K562 (cell line): ENCODE data around the gene LACTB. TPM values are rescaled to one million over a fixed set of nuclear protein-coding genes. Genes with fewer than 3 reads are reported as not detected.

Source experiments
- AFF1 ChIP-seq, 2 experiments: fragments of 450-650 bp; IDR thresholded peaks; 2 replicates each; pipeline ENCODE4 v1.6.1; 2018; ENCODE audit warnings: mild to moderate bottlenecking in 2 of 2, low read depth in 1 of 2; ENCODE audit not compliant: partially characterized antibody in 2 of 2
- ATF7 ChIP-seq: fragments of 450-650 bp; IDR thresholded peaks from 2 replicates; pipeline ENCODE4 v1.7.1; 2014; ENCODE audit warnings: mild to moderate bottlenecking, moderate library complexity
- CTCFL ChIP-seq: IDR thresholded peaks from 2 replicates; pipeline ENCODE4 v1.6.1; 2011; ENCODE audit warnings: borderline replicate concordance, low read depth, mild to moderate bottlenecking, moderate library complexity, low read length; ENCODE audit not compliant: insufficient read depth, poor library complexity, severe bottlenecking
- DACH1 ChIP-seq: fragments of 450-650 bp; IDR thresholded peaks from 2 replicates; pipeline ENCODE4 v1.6.1; 2018; ENCODE audit not compliant: partially characterized antibody
- DDX20 ChIP-seq: fragments of 450-650 bp; IDR thresholded peaks from 2 replicates; pipeline ENCODE4 v1.6.1; 2016; ENCODE audit warnings: missing genetic modification characterization, low read depth, mild to moderate bottlenecking, missing compliant biosample characterization, moderate library complexity
- E2F1 ChIP-seq: sonication (generic); formaldehyde crosslinking; IDR thresholded peaks from 2 replicates; pipeline ENCODE4 v1.8.1; 2023; ENCODE audit warnings: mild to moderate bottlenecking, missing genetic modification reagents, moderate library complexity
- E2F4 ChIP-seq: sonication (generic); formaldehyde crosslinking; IDR thresholded peaks from 2 replicates; pipeline ENCODE4 v1.8.0; 2022; ENCODE audit warnings: mild to moderate bottlenecking, low read depth, missing genetic modification reagents
- FOS ChIP-seq: IDR thresholded peaks from 3 replicates; pipeline ENCODE4 v1.6.1; 2011; ENCODE audit not compliant: insufficient read length; ENCODE audit errors: extremely low read depth
- HCFC1 ChIP-seq: IDR thresholded peaks from 2 replicates; pipeline ENCODE4 v1.6.1; 2012; ENCODE audit warnings: low read depth, low read length, improper control_type of control experiment
- HDAC2 ChIP-seq: fragments of 450-650 bp; IDR thresholded peaks from 2 replicates; pipeline ENCODE4 v1.6.1; 2016; ENCODE audit warnings: mild to moderate bottlenecking
- KAT2B ChIP-seq: IDR thresholded peaks from one replicate; pipeline ENCODE4 v1.6.1; 2012; ENCODE audit warnings: low read depth, mild to moderate bottlenecking, control low read depth, inconsistent platforms, low read length, moderate library complexity
- MAZ ChIP-seq, 2 experiments: fragments of 450-650 bp in 1 of 2; sonication (generic) in 1 of 2; formaldehyde crosslinking; IDR thresholded peaks in 1 of 2; conservative IDR thresholded peaks in 1 of 2; 2 replicates each; pipeline versions ENCODE4 v1.4.0 to v1.5.0; 2020; ENCODE audit warnings: mild to moderate bottlenecking in 1 of 2, missing genetic modification reagents in 1 of 2
- MNT ChIP-seq, 2 experiments: fragments of 450-650 bp; conservative IDR thresholded peaks; 2 replicates each; pipeline ENCODE4 v1.6.1; 2017; ENCODE audit warnings: mild to moderate bottlenecking in 2 of 2, moderate library complexity in 2 of 2
- RAD51 ChIP-seq: fragments of 450-650 bp; IDR thresholded peaks from 2 replicates; pipeline ENCODE4 v1.7.1; 2016; ENCODE audit warnings: low read depth, mild to moderate bottlenecking, borderline replicate concordance
- ZFP91 ChIP-seq: sonication (generic); formaldehyde crosslinking; IDR thresholded peaks from 2 replicates; pipeline ENCODE4 v1.8.0; 2022; ENCODE audit warnings: mild to moderate bottlenecking, missing genetic modification reagents
- polyA plus RNA-seq, 8 experiments: library from polyadenylated mRNA; depleted of rRNA in 4 of 8; stranded (reverse) in 5 of 8; unstranded in 3 of 8; fragments of >200 nt; fragmentation: Nextera tagmentation in 2 of 8; fragmentation: Illumina TruSeq in 1 of 8; extraction: Ambion mirVana in 2 of 8; extraction: Trizol in 1 of 8; gene quantifications; 2 replicates each; pipeline versions ENCODE4 v1.2.1 to v1.2.3, GENCODE V29; 2011 to 2014; ENCODE audit warnings: inconsistent platforms in 1 of 8, missing spikeins in 1 of 8
- total RNA-seq, 7 experiments: library from RNA; depleted of rRNA in 6 of 7; stranded (reverse); fragments of >200 nt in 6 of 7; fragmentation: Illumina TruSeq in 2 of 7; extraction: Trizol in 2 of 7; gene quantifications; 2 replicates each; pipeline versions ENCODE4 v1.2.1 to v1.2.3, GENCODE V29; 2011 to 2021; ENCODE audit warnings: low replicate concordance in 1 of 7

The LACTB gene
- total and polyA plus RNA-seq, 9 of the 15 experiments (the other 6 are each of a cell fraction or from before 2014, with no cell fraction given), result 3.1 to 15.5 (median 9.8) TPM

GRCh38 chr15:63157891-63158431, 36.3 kb downstream of the LACTB start (continued):
- TF ChIP-seq E2F1 (CRISPR knock-in tag) (no peak), ZFP91 (no peak), CTCFL (peak; percentile 2), RAD51 (no peak), AFF1 (IDR thresholded peaks at IDR 0.05; ENCODE audit: low read depth in 1 of 2, partially characterized antibody in 2 of 2) (no peak), ATF7 (no peak), HDAC2 (0 out of 2 replicates have a peak, but pooled peaks have one; percentile 31), DDX20 (tag) (no peak), HCFC1 (no peak), KAT2B (no peak), FOS (no peak), DACH1 (no peak), E2F4 (CRISPR knock-in tag) (no peak), MAZ (CRISPR knock-in tag; conservative IDR thresholded peaks at IDR 0.05 in 1 of 2, IDR thresholded peaks at IDR 0.05 in 1 of 2) (no peak), MNT (conservative IDR thresholded peaks at IDR 0.05) (no peak)
